Upper lobe of left lung (tissue), 4 donors: Measurements from ENCODE around the gene RERE.

ENCODE experiments used
- POLR2AphosphoS5 ChIP-seq, 2 donors: sonication (generic); formaldehyde crosslinking; IDR thresholded peaks; one replicate each; pipeline ENCODE4 v1.5.1; 2017; ENCODE audit warnings: antibody characterized with exemption in 2 of 2
- TF ChIP-seq, protein P1 (sequence below), 6 experiments: fragments of 450-650 bp in 4 of 6; fragments of 200-600 bp in 2 of 6; sonication (generic) in 2 of 6; IDR thresholded peaks; one replicate each; pipeline ENCODE4 v1.5.1; 2016 to 2019; ENCODE audit warnings: antibody characterized with exemption in 6 of 6

DNA sequence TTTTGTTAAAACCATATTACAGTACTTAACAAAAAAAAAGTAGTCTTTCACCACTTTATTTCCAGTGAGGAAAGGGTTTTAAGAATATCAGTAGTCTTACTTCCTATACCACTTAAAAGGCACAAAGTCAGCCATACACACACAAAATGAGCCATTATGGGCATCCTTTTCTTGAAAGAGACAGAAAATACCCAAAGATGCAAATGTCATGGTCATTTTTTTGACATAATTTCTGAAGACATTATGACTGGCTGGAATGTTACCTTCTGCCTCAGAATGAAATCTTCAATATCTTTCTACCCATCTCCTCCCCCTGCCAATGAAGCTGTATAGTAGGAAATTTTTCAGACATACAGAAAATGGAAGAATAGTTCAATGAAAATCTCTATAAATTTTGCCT, 261.9 kb downstream of the RERE start:
- TF ChIP-seq, protein P1, sequence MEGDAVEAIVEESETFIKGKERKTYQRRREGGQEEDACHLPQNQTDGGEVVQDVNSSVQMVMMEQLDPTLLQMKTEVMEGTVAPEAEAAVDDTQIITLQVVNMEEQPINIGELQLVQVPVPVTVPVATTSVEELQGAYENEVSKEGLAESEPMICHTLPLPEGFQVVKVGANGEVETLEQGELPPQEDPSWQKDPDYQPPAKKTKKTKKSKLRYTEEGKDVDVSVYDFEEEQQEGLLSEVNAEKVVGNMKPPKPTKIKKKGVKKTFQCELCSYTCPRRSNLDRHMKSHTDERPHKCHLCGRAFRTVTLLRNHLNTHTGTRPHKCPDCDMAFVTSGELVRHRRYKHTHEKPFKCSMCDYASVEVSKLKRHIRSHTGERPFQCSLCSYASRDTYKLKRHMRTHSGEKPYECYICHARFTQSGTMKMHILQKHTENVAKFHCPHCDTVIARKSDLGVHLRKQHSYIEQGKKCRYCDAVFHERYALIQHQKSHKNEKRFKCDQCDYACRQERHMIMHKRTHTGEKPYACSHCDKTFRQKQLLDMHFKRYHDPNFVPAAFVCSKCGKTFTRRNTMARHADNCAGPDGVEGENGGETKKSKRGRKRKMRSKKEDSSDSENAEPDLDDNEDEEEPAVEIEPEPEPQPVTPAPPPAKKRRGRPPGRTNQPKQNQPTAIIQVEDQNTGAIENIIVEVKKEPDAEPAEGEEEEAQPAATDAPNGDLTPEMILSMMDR (IDR thresholded peaks at IDR 0.05): no peak
- TF ChIP-seq POLR2AphosphoS5 (IDR thresholded peaks at IDR 0.05): no peak
